SK-N-DZ (cell line): ENCODE results near the gene ABCA3.

Source experiments
- DNase-seq: peaks from one replicate; pipeline ENCODE4 v3.0.0-alpha.2; 2015; ENCODE audit warnings: low spot score
- small RNA-seq, 2 experiments: library from RNA; depleted of rRNA; stranded (forward); fragments of <200 nt; gene quantifications; one replicate each; pipeline ENCODE3, GENCODE V24; 2014

The ABCA3 gene

DNA sequence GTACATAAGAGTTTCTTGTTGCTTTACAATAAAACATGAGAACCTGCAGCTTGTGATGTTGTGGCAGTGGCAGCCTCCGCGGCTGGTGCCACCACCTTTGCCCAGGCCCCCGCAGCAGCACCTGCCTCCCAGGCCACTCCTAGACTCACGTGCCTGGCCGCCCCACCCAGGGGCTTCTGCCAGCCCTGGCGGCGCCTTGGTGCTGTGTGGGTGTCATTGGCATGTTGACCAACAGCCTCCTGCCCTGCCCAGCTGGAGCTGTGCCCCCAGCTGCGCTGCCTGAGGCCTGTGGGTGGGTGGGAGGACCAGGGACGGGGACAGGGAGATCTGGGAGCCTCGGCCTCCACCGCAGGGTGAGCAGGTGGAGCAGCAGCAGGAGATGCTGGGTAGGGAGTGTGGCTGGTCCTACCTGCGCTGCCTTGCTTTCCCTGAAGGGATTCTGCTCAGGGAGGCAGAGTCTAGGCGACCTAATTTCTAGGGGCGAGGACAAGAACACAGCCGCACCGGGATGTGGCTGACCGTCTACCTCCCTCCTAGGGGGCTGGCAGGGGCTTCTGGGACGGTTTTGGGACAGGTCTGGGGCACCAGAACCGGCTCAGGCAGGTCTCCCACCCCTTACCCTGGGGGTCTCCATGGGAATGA, 104.7 kb downstream of the ABCA3 start:
- no peak for DNase-seq

GRCh38 chr16:2235234-2235651, 105.3 kb downstream of the ABCA3 start:
- DNase-seq, result no peak

DNA sequence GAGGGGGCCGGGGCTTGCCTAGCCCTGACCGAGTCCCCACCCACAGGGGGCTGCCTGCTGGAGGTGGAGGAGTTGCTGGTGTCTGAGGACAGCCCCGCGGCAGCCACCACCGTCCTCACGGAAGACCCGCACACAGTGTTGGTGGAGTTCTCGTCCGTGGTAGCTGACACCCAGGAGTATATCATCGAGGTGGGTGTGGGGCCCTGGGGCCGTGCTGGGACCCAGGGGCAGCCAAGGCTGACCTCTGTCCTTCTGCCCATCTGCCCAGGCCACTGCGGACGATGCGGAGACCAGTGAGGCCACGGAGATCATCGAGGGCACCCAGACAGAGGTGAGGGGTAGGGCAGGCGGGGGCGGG, 105.7 kb downstream of the ABCA3 start:
- DNase-seq, result no peak

- DNase-seq, result no peak
Measured at GRCh38 chr16:2233872-2234812, 106.4 kb downstream of the ABCA3 start.

DNA sequence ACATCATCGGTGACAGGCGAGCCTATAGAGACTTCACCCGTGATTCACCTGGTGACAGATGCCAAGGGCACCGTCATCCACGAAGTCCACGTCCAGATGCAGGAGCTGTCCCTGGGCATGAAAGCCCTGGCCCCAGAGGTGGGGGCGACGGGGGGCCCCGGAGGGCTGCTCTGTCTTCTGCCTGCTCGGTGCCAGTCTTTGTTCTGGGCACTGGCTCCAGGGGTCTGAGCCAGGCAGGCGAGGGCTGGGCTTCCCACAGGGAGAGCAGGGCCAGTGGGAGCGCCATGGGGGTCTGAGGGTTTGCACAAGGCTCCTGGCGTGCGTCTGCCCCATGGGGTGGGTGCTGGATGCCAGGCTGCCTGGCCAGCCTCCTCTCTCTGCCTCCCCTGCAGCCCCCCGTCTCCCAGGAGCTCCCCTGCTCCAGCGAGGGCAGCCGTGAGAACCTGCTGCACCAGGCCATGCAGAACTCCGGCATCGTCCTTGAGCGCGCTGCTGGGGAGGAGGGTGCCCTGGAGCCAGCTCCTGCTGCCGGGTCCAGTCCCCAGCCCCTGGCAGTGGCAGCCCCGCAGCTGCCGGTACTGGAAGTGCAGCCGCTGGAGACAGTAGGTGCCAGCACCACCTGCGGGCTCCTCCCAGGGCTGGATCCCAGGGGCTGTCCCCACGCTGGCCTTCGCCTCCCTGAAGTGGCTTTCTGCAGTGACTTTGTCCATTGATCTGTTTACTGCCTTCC, 107.3 kb downstream of the ABCA3 start:
- no peak for DNase-seq

DNA sequence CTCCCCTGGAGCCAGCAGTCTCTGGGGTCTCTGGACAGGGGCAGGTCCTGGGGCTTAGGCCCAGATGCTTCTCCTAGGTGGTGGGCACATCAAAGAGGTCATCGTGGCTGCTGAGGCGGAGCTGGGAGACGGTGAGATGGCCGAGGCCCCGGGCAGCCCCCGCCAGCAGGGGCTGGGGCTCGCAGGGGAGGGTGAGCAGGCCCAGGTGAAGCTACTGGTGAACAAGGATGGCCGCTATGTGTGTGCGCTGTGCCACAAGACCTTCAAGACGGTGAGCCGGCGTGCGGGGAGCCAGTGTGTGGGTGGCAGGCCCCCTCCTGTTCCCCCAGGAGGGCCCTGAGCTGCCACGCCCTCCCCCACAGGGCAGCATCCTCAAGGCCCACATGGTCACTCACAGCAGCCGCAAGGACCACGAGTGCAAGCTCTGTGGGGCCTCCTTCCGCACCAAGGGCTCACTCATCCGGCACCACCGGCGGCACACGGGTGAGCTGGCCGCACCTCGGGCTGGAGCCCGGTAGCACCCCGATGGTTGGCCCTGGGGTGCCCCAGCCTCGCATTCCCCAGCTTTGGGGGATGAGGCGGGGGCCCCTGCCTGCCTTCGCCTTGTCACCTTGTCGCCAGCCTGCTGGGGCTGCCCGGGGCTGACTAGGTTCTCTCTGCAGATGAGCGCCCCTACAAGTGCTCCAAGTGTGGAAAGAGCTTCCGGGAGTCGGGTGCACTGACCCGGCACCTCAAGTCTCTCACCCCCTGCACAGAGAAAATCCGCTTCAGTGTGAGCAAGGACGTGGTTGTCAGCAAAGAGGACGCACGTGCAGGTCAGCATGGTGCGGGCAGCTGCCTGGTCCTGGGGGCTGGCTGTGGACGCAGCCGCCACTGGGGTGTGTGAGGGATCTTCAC, 108.2 kb downstream of the ABCA3 start:
- no peak for DNase-seq

GRCh38 chr16:2231016-2231931, 109.3 kb downstream of the ABCA3 start:
- no peak for DNase-seq

DNA sequence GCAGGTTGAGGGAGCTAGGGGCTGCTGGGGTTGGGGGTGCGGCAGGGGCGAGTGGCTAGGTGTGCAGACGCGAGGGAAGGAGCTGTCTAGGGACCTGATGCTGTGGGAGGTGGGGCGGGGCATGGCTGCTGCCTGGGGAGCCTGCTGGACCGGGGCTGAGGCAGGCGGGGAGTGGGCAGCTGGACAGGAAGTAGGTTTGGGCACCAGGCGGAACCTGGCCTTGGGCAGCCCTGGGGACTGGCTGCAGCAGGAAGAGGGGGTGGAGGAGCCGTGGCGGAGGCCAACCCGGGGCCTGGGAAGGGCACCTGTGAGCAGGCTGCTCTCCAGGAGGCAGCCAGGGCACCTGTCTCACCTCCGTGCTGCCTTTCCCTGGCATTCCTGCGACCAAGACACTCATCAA, 110.2 kb downstream of the ABCA3 start:
- no peak for DNase-seq

GRCh38 chr16:2229632-2230250, 110.8 kb downstream of the ABCA3 start:
- DNase-seq, result no peak

- no peak for DNase-seq
Measured at GRCh38 chr16:2229091-2229490, 111.4 kb downstream of the ABCA3 start.

DNA sequence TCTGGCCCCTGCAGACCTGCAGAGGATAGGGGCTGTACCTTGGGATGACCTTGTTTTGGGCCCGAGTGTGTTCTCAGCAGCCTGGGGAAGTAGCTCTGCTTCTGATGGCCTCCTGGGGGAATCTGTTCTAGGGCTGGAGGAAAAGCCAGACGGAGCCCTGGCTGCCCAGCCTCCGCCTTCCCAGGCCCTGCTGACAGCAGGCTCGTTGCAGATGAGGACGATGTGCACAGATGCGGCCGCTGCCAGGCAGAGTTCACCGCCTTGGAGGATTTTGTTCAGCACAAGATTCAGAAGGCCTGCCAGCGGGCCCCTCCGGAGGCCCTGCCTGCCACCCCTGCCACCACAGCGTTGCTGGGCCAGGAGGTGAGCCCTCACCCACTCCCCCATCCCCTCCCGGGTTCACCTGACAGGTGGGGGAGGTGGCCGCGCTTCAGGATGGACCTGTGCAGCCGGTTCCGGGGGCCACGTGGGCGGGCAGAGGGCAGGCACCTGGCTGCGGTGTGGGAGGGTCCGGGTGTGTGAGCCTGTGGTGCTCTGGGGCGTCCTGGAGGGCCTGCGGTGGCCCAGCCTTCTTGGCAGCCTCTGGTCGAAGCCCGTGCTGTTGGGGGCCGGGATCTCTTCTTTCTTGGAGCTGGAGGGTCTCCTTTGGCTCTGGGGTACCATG, 112.2 kb downstream of the ABCA3 start:
- DNase-seq, result no peak

DNA sequence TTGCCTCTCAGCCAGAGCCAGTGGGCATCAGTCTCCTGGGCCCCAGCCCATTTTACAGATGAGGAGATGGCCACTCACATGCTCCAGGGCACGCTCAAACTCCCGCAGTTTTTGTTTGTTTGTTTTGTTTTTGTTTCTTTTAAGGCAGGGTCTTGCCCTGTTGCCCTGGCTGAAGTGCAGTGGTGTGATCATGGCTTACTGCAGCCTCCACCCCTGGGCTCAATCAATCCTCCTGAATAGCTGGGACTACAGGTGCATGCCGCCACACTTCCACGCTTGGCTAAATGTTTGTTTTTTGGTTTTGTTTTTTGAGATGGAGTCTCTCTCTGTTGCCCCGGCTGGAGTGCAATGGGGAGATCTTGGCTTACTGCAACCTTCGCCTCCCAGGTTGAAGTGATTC, 113.6 kb downstream of the ABCA3 start:
- no peak for DNase-seq

- no peak for DNase-seq
Measured at GRCh38 chr16:2226245-2226793, 114.2 kb downstream of the ABCA3 start.

Small RNA genes lying within 50 kb of the gene (small RNA-seq; reads per million reads assigned to genes)
- gene MIR3677, result 0 to 0.09 reads per million in 2 experiments
- 0 to 0.04 reads per million in 2 experiments for gene MIR4717
